PC-9 (cell line): Measurements from ENCODE around the gene GPBAR1. TPM values are rescaled to one million over a fixed set of nuclear protein-coding genes. Genes with fewer than 3 reads are reported as not detected.
"Not testable (repeated sequence)": the region's sequence is repeated elsewhere in the genome, so short reads cannot be mapped to it uniquely, and the experiment has no call there.

Source experiments
- BruUV-seq: library from RNA; stranded (reverse); fragments of 400-500 nt; replicated peaks from 2 replicates; lab custom pipeline; 2021; lab: Mats Ljungman, UMichigan
- CTCF ChIA-PET: fragments of 300-600 bp; sonication (Branson Sonifier 250); formaldehyde crosslinking; loops from one replicate; lab custom pipeline; 2022; ENCODE audit warnings: antibody characterized with exemption; lab: Charles Lee
- POLR2A ChIA-PET: fragments of 300-600 bp; sonication (Branson Sonifier 250); formaldehyde crosslinking; loops from one replicate; lab custom pipeline; 2022; ENCODE audit warnings: antibody characterized with exemption; ENCODE audit not compliant: unreplicated experiment; lab: Charles Lee
- DNase-seq, 2 experiments: peaks; one replicate each; pipeline versions ENCODE4 v3.0.0 to v3.0.0-alpha.2; 2015 to 2022; ENCODE audit warnings: mixed read lengths in 1 of 2
- H2AFZ ChIP-seq: fragments of 200-600 bp; sonication (generic); 2 replicates; pipeline ENCODE4 v1.8.1; 2017; ENCODE audit warnings: antibody characterized with exemption
- H3F3A ChIP-seq: fragments of 200-600 bp; sonication (generic); 2 replicates; pipeline ENCODE4 v1.8.1; 2017; ENCODE audit warnings: antibody characterized with exemption, mild to moderate bottlenecking, low read depth; ENCODE audit not compliant: insufficient read depth
- H3K27ac ChIP-seq: fragments of 200-600 bp; sonication (generic); 2 replicates; pipeline ENCODE4 v1.6.1; 2016; ENCODE audit warnings: mixed run types
- H3K27me3 ChIP-seq: fragments of 200-600 bp; sonication (generic); 2 replicates; pipeline ENCODE4 v1.6.1; 2016; ENCODE audit warnings: low read depth, mixed run types; ENCODE audit not compliant: insufficient read depth
- H3K36me3 ChIP-seq: fragments of 200-600 bp; sonication (generic); 2 replicates; pipeline ENCODE4 v1.6.1; 2016; ENCODE audit warnings: low read depth, mixed run types
- H3K4me1 ChIP-seq: fragments of 200-600 bp; sonication (generic); replicated peaks from 2 replicates; pipeline ENCODE4 v1.6.1; 2016; ENCODE audit warnings: mixed run types; ENCODE audit not compliant: insufficient read depth
- H3K4me2 ChIP-seq: fragments of 200-600 bp; sonication (generic); 2 replicates; pipeline ENCODE4 v1.6.1; 2017; ENCODE audit warnings: mixed run types
- H3K4me3 ChIP-seq: fragments of 200-600 bp; sonication (generic); 2 replicates; pipeline ENCODE4 v1.6.1; 2016; ENCODE audit warnings: mixed run types
- H3K79me2 ChIP-seq: fragments of 200-600 bp; sonication (generic); 2 replicates; pipeline ENCODE4 v1.6.1; 2017; ENCODE audit warnings: low read depth, mixed run types
- H3K9me2 ChIP-seq: fragments of 200-600 bp; sonication (generic); 2 replicates; pipeline ENCODE4 v1.8.1; 2017; ENCODE audit warnings: mild to moderate bottlenecking; ENCODE audit not compliant: insufficient read depth
- H3K9me3 ChIP-seq: fragments of 200-600 bp; sonication (generic); 2 replicates; pipeline ENCODE4 v1.8.1; 2016; ENCODE audit warnings: low read depth; ENCODE audit not compliant: insufficient read depth
- H4K20me1 ChIP-seq: fragments of 200-600 bp; sonication (generic); 2 replicates; pipeline ENCODE4 v1.8.1; 2017; ENCODE audit not compliant: insufficient read depth
- EZH2 ChIP-seq: fragments of 200-600 bp; sonication (generic); IDR thresholded peaks from 2 replicates; pipeline ENCODE4 v1.8.0; 2017; ENCODE audit warnings: antibody characterized with exemption, low read depth
- intact Hi-C: fragments of 100-400 bp; cut with micrococcal nuclease; formaldehyde crosslinking; loops from one replicate; pipeline ENCODE4 v1.10.0; 2022; ENCODE audit not compliant: unreplicated experiment
- total RNA-seq: library from RNA; stranded (reverse); gene quantifications from 2 replicates; pipeline ENCODE4 v1.2.3, GENCODE V29; 2021
- TF ChIP-seq, protein P1 (sequence below): fragments of 200-600 bp; sonication (generic); conservative IDR thresholded peaks from 2 replicates; pipeline ENCODE4 v1.6.1; 2017; ENCODE audit warnings: mixed run types, antibody characterized with exemption, mild to moderate bottlenecking, moderate library complexity

The GPBAR1 gene
- total RNA-seq, 1 experiment from 2014 or later, result 0.22 TPM

DNA sequence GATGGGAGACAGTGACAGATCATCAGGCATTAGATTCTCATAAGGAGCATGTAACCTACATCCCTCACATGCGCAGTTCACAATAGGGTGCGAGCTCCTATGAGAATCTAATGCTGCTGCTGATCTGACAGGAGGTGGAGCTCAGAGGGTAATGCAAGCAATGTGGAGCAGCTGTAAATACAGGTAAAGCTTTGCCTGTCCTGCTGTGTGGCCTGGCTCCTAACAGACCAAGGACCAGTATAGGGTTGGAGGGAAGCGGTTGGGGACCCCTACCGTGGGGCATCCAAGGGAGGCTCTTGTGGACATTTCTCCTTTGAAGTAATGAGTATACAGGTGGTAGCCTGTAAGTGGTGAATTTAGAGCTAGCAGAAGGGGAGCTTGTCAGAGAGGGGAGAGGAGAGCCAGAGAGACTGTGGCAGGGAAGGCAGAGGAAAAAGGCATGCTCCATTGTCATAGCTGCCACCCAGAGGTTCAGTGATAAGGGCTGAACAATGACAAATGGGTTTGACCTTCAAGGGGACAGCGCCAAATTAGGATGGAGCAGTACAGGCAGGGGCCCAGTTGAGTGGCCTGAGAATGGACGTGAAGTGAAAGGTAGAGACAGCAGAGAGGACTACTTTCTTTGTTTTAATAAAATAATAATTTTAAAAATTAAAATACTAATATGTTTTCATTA is 46.7 kb downstream of the GPBAR1 start:
- Histone ChIP-seq H3K79me2 (no peaks in the 10 kb centered on the region), H3K4me2 (no peak overlapping the region), H4K20me1 (no peaks in the 10 kb centered on the region), H3K4me3 (no peak overlapping the region), H3K9me2 (no peaks in the 10 kb centered on the region), H3K9me3 (no peaks in the 10 kb centered on the region), H3K27me3 (no peaks in the 10 kb centered on the region), H3K4me1 (peaks cover 1% of the 10 kb centered on the region), H3K27ac (no peak overlapping the region), H3F3A (peaks cover 7% of the 10 kb centered on the region; the same call in 1 of the 2 replicates), H2AFZ (no peak overlapping the region), H3K36me3 (no peaks in the 10 kb centered on the region)
- BruUV-seq, result no TSS peak
- ChIA-PET POLR2A (interaction anchor here (0.5 to 0.7 kb wide), 3 partner anchors 26 to 353 kb away, joined by 3 to 5 read pairs (median 3); no protein-coding TSS in a partner anchor), CTCF (no interaction called here)
- DNase-seq, result no peak
- TF ChIP-seq EZH2, result no peak
- TF ChIP-seq, protein P1, sequence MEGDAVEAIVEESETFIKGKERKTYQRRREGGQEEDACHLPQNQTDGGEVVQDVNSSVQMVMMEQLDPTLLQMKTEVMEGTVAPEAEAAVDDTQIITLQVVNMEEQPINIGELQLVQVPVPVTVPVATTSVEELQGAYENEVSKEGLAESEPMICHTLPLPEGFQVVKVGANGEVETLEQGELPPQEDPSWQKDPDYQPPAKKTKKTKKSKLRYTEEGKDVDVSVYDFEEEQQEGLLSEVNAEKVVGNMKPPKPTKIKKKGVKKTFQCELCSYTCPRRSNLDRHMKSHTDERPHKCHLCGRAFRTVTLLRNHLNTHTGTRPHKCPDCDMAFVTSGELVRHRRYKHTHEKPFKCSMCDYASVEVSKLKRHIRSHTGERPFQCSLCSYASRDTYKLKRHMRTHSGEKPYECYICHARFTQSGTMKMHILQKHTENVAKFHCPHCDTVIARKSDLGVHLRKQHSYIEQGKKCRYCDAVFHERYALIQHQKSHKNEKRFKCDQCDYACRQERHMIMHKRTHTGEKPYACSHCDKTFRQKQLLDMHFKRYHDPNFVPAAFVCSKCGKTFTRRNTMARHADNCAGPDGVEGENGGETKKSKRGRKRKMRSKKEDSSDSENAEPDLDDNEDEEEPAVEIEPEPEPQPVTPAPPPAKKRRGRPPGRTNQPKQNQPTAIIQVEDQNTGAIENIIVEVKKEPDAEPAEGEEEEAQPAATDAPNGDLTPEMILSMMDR, result no peak
- intact Hi-C loops, result no loop called here

DNA sequence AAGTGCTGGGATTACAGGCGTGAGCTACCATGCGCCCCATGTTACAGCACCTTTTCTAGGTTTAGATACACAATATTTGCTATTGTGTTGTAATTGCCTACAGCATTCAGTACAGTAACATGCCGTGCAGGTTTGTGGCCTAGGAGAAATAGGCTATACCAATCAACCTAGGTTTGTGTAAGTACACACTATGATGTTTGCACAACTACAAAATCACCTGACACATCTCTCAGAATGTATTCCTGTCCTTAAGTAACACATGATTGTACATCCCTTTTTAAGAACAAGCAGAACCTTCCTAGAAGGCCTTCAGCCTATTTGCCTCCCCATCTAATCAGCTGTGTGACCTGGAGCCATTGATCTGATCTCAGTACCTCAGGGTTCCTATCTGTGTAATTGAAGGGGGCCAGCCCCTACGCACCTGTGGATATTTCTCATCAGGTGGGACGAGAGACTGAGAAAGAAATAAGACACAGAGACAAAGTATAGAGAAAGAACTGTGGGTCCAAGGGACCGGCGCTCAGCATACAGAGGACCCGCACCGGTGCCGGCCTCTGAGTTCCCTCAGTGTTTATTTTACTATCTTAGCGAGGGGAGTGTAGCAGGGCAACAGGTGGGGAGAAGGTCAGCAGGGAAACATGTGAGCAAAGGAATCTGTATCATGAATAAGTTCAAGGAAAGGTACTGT is 50.2 kb downstream of the GPBAR1 start:
- H3K27me3 ChIP-seq, result no peaks in the 10 kb centered on the region
- no peak overlapping the region for H3K4me2 ChIP-seq
- H3K4me3 ChIP-seq, result no peak overlapping the region
- no peaks in the 10 kb centered on the region for H3K9me2 ChIP-seq
- no peaks in the 10 kb centered on the region for H3K79me2 ChIP-seq
- peaks cover 23% of the 10 kb centered on the region for H3F3A ChIP-seq
- intact Hi-C loops, result no loop called here
- no peaks in the 10 kb centered on the region for H3K9me3 ChIP-seq
- no peak overlapping the region for H2AFZ ChIP-seq
- H4K20me1 ChIP-seq, result no peaks in the 10 kb centered on the region
- no TSS peak for BruUV-seq
- TF ChIP-seq, protein P1, result no peak
- TF ChIP-seq EZH2, result no peak
- DNase-seq, result no peak
- ChIA-PET CTCF (no interaction called here), POLR2A (no interaction called here)
- peaks cover 21% of the 10 kb centered on the region for H3K4me1 ChIP-seq
- H3K36me3 ChIP-seq, result no peaks in the 10 kb centered on the region
- no peak overlapping the region for H3K27ac ChIP-seq

DNA sequence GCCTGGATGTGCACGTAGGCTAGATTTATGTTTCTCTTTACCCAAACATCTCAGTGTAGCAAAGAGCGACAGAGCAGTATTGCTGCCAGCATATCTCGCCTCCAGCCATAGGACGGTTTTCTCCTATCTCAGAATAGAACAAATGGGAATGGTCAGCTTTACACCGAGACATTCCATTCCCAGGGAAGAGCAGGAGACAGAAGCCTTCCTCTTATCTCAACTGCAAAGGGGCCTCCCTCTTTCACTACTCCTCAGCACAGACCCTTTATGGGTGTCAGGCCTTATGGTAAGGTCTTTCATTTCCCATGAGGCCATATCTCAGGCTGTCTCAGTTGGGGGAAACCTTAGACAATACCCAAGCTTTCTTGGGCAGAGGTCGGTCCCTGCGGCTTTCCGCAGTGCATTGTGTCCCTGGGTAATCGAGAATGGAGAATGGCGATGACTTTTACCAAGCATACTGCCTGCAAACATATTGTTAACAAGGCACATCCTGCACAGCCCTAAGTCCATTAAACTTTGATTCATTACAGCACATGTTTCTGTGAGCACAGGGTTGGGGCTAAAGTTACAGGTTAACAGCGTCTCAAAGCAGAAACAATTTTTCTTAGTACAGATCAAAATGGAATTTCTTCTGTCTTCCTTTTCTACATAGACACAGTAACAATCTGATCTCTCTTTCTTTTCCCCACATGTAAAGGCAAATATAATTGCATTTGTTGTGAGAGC is 50.9 kb downstream of the GPBAR1 start:
- DNase-seq, H3K9me3 ChIP-seq, H3K79me2 ChIP-seq, intact Hi-C loops, H3K4me2 ChIP-seq, H3K36me3 ChIP-seq, H3K4me3 ChIP-seq, H3K27me3 ChIP-seq, H2AFZ ChIP-seq, H4K20me1 ChIP-seq, CTCF ChIA-PET, H3K9me2 ChIP-seq, BruUV-seq: not testable (repeated sequence)
- peaks cover 28% of the 10 kb centered on the region for H3K4me1 ChIP-seq
- H3K27ac ChIP-seq, result 0 out of 2 replicates have a peak overlapping the region, but pooled peaks have one; percentile 49
- POLR2A ChIA-PET, result interaction anchor here (0.6 kb wide), 1 partner anchor 58 kb away, joined by 3 read pairs; no protein-coding TSS in a partner anchor
- peaks cover 29% of the 10 kb centered on the region for H3F3A ChIP-seq
